GM23248 (cell line): ENCODE measurements around the gene KITLG.

Experiments used
- EZH2 ChIP-seq: fragments of 200-600 bp; sonication (generic); IDR thresholded peaks from 2 replicates; pipeline ENCODE4 v1.6.1; 2018; ENCODE audit warnings: antibody characterized with exemption, mild to moderate bottlenecking; ENCODE audit not compliant: insufficient read depth, poor library complexity, severe bottlenecking
- EZH2phosphoT487 ChIP-seq: fragments of 200-600 bp; sonication (generic); IDR thresholded peaks from 2 replicates; pipeline ENCODE4 v1.6.1; 2018; ENCODE audit warnings: antibody characterized with exemption, moderate library complexity, mild to moderate bottlenecking, low read depth; ENCODE audit not compliant: insufficient read depth

- TF ChIP-seq EZH2 (no peak), EZH2phosphoT487 (no peak)
Observed at GRCh38 chr12:88566430-88566829, 13.8 kb downstream of the KITLG start.
